Activated CD8-positive, alpha-beta memory T cell treated with anti-CD3 and anti-CD28 coated beads for 36 hours (primary cell): ENCODE data around the gene GANAB. TPM values are rescaled to one million over a fixed set of nuclear protein-coding genes. Genes with fewer than 3 reads are reported as not detected.
"Not testable (repeated sequence)": the region's sequence is repeated elsewhere in the genome, so short reads cannot be mapped to it uniquely, and the experiment has no call there.

Source experiments
- CTCF ChIA-PET: fragments of 350-600 bp; sonication (Branson Sonifier 250); formaldehyde crosslinking; loops from one replicate; lab custom pipeline; 2021; ENCODE audit warnings: antibody characterized with exemption; lab: Charles Lee
- POLR2A ChIA-PET: fragments of 350-600 bp; sonication (Branson Sonifier 250); formaldehyde crosslinking; loops from one replicate; lab custom pipeline; 2021; ENCODE audit warnings: antibody characterized with exemption; lab: Charles Lee
- total RNA-seq, 2 experiments: library from RNA; stranded (reverse); gene quantifications; one replicate each; pipeline ENCODE4 v1.2.3, GENCODE V29; 2021

The GANAB gene
- total RNA-seq, 2 experiments from 2014 or later: 214 to 215 TPM

DNA sequence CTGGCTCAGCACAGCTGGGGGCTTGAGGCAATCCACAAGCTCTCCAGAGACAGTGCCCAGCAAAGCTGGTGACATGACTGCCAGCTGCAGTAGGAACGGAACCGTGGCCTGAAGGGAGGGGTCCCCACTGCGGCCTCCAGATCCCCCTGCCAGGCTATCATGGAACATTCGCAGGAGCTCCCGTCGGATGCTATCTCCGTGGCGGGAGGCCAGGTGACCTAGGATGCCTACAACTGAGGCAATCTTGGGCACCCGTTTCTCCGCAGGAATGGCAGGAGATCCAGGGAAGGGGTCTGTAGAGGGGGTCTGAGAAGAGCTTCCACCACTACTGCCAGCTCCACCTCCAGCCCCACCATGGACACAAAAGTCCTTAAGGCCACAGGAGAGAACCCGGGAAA, 2.6 kb upstream of the GANAB start:
- ChIA-PET POLR2A (interaction anchor here (0.6 to 5.1 kb wide), 2 partner anchors 17 to 53 kb away, joined by 3 to 45 read pairs; partner anchors contain the start of genes C11orf98 and CSKMT), CTCF (interaction anchor here (1.3 to 2.1 kb wide), 3 partner anchors 37 to 57 kb away, joined by 4 to 6 read pairs (median 5); partner anchors contain the start of gene TUT1)

DNA sequence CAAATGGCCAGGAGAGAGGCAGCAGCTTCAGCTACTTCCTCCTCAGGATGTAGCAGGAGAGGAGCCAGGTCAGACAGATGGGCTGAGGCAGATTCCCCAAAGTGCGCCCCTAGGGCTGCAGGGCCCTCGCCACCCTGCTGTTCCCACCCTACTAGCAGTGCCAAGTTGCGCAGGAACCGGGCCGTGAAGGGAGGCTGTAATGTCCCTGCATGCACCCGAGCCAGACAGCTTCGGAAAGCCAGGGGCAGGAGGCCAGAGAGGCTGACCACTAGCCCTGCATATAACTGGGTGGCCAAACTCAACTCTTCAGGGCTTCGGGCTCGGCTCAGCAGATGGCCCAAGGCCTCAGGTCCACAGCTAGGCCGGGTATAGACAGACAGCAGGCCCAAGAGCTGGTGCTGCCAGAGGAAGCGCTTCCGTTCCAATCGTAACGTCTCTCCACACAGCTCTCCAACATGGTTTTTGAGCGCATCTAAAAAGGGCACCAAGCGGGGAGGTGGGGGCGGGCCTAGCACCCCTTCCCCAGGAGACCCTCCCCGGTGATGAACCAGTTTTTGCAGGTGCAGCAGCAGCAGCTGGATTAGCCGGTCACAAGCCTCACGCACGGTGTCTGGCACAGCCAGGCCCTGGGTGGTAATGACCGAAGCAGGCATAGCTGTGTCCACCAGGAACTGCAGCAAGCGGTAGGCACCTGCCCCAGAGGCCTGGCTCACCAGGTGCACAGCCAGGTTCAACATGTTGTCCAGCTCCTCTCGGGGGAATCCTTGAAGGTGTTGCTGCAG, 2.0 kb upstream of the GANAB start:
- CTCF ChIA-PET: interaction anchor here (0.9 to 2.1 kb wide), 4 partner anchors 9 to 57 kb away, joined by 3 to 6 read pairs (median 4); partner anchors contain the start of gene TUT1
- POLR2A ChIA-PET: interaction anchor here (0.6 to 5.1 kb wide), 2 partner anchors 18 to 54 kb away, joined by 3 to 45 read pairs; partner anchors contain the start of genes C11orf98 and CSKMT

DNA sequence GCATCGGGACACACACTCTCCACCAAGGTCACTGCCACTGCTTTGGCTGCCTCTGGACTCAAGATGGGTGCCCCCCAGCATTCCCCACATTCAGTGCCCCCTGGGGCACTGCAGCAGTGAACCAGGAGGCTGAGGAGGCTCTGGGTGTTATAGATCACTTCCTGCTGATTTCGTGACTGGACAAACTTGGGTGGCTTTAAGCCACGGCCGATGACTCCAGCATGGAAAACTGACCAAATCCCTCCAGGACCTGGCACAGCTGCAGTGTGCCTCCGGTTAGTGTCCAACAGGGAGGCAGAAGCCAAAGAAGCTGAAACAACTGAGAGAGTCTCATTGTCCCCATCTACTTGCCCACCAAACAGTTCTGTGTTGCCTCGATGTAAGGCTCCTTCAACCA, 1.2 kb upstream of the GANAB start:
- POLR2A ChIA-PET: interaction anchor here (5.1 kb wide), 1 partner anchor 18 kb away, joined by 45 read pairs; the partner anchor contains the start of genes C11orf98 and CSKMT
- CTCF ChIA-PET: interaction anchor here (0.9 to 2.1 kb wide), 2 partner anchors 10 to 36 kb away, joined by 3 to 6 read pairs; no protein-coding TSS in a partner anchor

DNA sequence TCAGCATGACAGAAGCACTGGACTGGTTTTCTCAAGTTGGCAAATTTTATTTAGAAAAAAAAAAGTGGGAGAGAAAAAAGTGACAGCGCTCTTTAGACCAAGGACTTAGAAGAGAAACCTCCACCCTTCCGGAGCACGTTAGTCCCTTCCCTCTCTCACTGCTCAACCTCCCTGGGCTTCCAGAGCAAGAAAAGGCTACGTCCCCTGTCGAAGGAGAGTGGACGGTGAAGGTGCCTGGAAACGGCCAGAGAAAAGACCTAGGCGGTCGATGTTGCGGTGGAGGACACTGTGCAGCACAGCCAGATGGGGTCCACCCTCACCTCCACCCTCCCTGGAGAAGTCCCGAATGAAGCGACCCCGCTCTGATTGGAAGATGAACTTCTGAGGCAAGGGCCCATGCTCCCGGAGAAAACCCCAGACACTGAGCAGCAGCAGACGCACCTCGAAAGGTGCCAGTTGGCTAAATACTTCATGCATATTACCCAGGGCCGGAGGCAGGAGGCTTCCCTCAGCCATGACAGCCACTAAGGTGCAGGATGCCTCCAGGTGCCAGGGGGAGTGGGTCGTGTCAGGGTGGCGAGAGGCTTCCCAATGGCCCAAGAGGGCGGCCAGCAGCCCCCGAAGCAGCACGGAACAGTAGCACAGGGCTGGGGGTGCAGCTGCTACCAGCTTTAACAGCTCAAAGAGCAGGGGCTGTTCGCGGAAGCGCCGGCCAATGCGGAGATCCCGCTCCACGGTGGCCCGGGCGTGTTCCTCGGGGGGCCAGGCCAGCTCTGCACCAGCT, 604 bp upstream of the GANAB start:
- CTCF ChIA-PET: interaction anchor here (3.2 kb wide), 1 partner anchor 18 kb away, joined by 9 read pairs; the partner anchor contains the start of genes C11orf98 and CSKMT
- POLR2A ChIA-PET: interaction anchor here (0.6 to 5.1 kb wide), 7 partner anchors 19 to 141 kb away, joined by 3 to 45 read pairs (median 6); partner anchors contain the start of genes B3GAT3, C11orf98, CSKMT and LBHD1

DNA sequence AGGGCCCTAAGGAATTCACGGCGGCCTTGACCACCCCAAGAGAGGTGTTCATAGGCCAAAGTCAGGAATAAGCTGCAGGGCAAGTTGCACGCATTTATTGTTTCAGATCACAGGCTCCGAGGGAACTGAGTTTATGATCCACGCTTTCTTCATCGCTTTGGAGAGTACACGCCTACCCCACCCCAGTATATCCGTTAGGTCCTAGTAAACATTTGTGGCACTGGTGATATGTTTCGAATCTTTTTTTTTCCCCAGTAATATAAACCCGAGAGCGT, 805 bp downstream of the GANAB start:
- ChIA-PET CTCF (interaction anchor here (0.8 to 3.2 kb wide), 7 partner anchors 11 to 221 kb away, joined by 3 to 9 read pairs (median 3); partner anchors contain the start of genes C11orf98, CSKMT, EML3 and TUT1), POLR2A (interaction anchor here (0.8 to 5.1 kb wide), 6 partner anchors 12 to 54 kb away, joined by 3 to 45 read pairs (median 6); partner anchors contain the start of genes C11orf98, CSKMT, LBHD1 and TUT1)

DNA sequence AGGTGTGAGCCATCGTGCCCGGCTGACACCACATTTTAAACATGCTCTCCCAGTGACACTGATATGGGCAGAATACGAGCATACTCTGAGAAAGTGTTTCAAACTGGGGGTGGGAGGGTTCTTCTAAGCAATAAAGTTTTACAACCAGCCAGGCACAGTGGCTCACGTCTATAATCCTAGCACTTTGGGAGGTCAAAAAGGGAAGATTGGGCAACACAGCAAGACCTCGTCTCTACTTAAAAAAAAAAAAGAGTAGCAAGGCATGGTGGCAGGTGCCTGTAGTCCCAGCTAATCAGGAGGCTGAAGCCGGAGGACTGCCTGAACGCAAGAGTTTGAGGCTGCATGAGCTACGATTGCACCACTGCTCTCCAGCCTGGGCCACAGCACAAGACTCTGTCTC, 2.2 kb downstream of the GANAB start:
- POLR2A ChIA-PET: interaction anchor here (0.7 to 3.3 kb wide), 3 partner anchors 21 to 27 kb away, joined by 4 to 24 read pairs (median 4); partner anchors contain the start of genes C11orf98, CSKMT, LBHD1 and UQCC3
- CTCF ChIA-PET: interaction anchor here (0.8 to 3.2 kb wide), 2 partner anchors 21 to 29 kb away, joined by 3 to 9 read pairs; partner anchors contain the start of genes C11orf98 and CSKMT

DNA sequence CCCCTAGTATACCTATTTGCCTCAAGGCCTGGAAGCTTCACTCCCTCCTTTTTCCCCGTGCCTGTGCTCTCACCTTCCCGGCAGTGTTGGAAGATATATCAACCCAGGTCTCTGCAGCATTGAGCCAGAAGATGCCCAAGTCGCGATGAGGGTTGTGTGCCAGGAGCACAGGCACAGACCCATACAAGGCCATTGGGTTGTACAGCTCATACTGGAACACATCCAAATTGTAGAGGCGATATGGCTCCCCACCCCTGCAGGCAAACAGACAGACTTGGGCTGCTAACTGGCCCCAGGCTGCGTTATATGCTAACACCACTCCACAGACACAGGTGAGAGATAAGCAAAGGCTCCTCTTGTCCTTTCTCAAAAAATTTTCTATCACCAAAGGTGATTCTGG, 13.9 kb downstream of the GANAB start:
- ChIA-PET CTCF (interaction anchor here (2.5 kb wide), 1 partner anchor 9 kb away, joined by 10 read pairs; no protein-coding TSS in a partner anchor), POLR2A (no interaction called here)

DNA sequence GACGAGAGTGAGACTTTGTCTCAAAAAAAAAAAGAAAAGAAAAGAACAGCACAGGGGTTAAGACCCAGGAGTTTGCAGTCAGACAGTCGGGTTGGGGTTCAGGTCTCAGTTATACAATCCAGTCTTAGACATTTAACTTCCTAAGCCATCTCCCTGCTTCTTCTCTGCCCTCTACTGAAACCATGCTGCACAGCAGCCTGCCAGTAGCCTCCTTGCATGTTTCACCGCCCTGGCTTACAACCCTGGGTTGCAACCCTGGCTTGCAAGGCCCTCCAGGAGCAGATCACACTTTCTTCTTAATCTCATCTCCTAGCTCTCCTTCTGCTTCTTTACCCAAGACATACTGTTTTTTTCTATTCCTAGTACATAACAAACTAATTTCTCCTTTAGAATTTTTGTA, 18.7 kb downstream of the GANAB start:
- ChIA-PET CTCF (interaction anchor here (1.0 kb wide), 1 partner anchor 17 kb away, joined by 3 read pairs; no protein-coding TSS in a partner anchor), POLR2A (no interaction called here)

DNA sequence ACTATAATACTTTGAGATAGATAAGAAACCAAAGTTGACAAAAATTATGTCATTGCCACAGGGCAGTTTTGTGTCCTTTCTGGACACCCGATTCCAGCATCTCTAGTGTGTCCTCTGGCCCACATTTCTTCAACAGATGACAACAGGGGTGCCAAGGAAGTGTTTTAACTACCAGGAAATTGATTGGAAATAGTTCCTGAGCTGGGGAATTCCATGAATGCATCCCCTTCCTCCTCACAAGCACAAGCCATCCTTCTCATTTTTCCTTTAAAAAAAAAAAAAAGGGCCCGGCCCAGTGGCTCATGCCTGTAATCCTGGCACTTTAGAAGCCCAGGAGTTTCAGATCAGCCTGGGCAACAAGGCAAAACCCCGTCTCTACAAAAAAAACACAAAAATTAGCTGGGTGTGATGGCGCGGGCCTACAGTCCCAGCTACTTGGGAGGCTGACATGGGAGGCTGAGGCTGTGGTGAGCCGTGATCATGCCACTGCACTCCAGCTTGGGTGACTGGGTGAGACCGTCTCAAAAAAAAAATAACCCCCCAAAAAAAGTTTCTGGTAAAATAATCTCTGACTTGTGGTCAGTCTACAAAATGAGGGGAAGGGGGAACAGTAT, 23.8 kb downstream of the GANAB start:
- POLR2A ChIA-PET: interaction anchor here (0.7 to 2.1 kb wide), 12 partner anchors 9 to 166 kb away, joined by 3 to 13 read pairs (median 4); partner anchors contain the start of genes C11orf98, CSKMT, EEF1G and EML3
- CTCF ChIA-PET: interaction anchor here (0.6 to 2.4 kb wide), 7 partner anchors 9 to 239 kb away, joined by 3 to 10 read pairs (median 5); partner anchors contain the start of genes ROM1 and TUT1

DNA sequence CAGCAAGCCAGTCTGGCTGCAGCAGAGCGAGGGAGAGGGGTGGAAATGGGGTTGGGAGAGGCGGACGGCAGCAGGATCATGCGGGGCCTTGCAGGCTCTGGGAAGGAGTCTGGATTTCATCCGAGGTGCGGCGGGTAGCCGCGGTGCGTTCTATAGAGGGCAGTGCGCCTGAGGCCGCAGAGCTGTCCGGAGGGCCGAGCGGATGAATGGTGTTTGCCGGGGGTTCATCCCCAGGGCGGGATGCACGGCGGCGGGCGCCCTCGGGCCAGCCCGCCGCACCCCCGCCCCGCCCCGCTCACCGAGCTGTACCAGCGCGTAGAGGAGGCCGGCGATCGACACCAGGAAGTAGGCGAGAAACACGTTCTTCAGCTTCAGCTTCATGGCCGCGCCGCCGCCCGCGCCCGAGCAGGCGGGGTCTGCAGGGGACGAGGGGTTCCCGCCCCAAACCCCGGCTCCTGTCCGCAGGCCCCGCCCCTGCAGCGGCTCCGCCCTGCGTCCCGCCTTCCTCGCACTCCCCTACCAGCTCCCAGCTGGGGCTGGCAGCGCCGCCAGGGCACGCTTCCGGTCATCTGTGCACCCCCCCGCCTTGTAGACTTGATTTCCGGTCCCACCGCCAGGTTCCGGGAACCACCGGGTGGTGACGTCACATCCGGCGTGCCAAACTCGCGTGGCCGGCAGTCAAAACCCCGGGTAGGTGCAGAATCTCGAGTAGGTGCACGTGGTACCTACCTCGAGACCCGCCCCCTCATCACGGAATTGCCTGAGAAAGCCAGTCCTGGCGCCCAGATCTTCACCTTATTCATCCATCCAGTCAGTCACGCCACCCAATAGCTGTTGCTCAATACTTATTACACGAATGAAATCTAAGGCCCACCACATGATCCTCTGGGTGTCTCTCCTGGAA, 24.6 kb downstream of the GANAB start, which contains the start of gene B3GAT3:
TSS of gene B3GAT3 (minus strand) at position 420 of the 904 bp plus-strand sequence. CDS start at position 381, 39 bp downstream.
- ChIA-PET POLR2A (interaction anchor here (0.6 to 2.1 kb wide), 19 partner anchors 9 to 167 kb away, joined by 3 to 13 read pairs (median 5); partner anchors contain the start of genes C11orf98, CSKMT, EEF1G and EML3), CTCF (interaction anchor here (0.6 to 2.4 kb wide), 9 partner anchors 8 to 72 kb away, joined by 3 to 10 read pairs (median 5); partner anchors contain the start of genes C11orf98, CSKMT, INTS5 and LBHD1)

DNA sequence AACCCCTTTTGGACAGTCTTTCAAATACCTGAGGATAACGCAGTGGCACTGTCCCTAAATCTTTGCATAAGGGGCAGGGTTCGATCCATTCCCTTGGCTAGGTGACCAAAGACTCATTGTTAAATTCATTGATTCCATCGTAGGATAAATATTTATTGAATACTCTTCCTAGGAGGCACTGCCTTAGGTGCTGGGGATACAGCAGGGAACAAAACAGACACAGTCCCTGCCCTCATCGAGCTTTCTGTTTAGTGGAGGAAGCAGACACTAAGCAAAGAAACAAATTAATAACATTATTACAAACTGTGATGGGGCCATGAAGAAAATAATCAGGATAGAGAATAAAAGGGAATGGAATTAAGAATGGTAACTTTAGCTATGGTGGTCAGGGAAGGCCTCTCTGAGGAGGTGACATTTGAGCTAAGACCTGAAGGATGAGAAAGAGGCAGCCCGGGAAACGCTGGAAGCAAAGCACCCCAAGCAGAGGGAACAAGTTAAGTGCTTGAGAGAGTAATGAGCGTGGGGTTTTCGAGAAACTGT, 25.3 kb downstream of the GANAB start:
- POLR2A ChIA-PET: interaction anchor here (0.6 to 2.1 kb wide), 13 partner anchors 8 to 263 kb away, joined by 3 to 13 read pairs (median 7); partner anchors contain the start of genes C11orf98, CSKMT, EML3 and GANAB
- CTCF ChIA-PET: interaction anchor here (1.0 to 2.4 kb wide), 6 partner anchors 8 to 51 kb away, joined by 3 to 10 read pairs (median 4); partner anchors contain the start of genes C11orf98, CSKMT, INTS5 and LBHD1

DNA sequence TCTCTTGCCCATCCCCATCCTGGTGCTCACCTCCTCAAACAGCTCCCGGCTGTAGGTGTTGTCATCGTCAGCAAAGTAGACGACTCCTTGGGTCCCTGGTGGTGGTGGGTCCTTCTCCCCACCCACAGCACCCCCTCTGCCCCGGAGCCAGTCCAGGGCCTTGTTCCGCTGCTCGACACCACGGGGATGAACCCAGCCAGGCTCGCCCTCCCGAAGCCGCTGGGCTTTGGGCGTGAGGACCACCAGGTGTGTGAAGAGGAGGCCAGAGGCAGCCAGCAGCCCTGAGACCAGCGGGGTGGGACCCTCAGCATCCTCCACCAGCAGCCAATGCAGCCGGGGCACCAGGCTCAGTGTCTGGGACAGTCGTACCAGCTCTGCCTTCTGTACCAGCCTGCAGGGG, 29.5 kb downstream of the GANAB start:
- CTCF ChIA-PET: interaction anchor here (0.9 to 1.6 kb wide), 4 partner anchors 24 to 170 kb away, joined by 3 read pairs; partner anchors contain the start of genes C11orf98, CSKMT and TMEM179B
- POLR2A ChIA-PET: not testable (repeated sequence)

DNA sequence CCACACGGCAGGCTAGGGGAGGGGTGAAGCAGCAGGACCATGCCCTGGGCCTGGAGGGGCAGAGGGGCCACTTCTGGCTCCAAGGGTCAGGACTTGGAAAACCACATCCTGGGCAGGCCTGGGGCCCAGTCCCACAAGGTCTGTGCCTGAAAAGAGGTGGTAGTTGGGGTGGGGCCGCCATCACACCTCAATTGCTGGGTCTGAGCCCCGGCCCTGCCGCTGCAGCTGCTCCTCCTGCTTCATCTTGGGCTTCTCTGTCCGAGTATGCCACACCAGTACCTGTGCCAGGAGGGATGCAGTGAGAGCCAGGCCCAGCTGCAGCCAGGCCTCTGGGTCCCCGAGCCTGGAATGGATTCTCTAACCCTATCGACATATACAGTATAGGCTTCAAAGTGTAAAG, 30.9 kb downstream of the GANAB start:
- CTCF ChIA-PET: interaction anchor here (0.6 to 1.6 kb wide), 3 partner anchors 27 to 172 kb away, joined by 3 read pairs; partner anchors contain the start of gene TMEM179B

DNA sequence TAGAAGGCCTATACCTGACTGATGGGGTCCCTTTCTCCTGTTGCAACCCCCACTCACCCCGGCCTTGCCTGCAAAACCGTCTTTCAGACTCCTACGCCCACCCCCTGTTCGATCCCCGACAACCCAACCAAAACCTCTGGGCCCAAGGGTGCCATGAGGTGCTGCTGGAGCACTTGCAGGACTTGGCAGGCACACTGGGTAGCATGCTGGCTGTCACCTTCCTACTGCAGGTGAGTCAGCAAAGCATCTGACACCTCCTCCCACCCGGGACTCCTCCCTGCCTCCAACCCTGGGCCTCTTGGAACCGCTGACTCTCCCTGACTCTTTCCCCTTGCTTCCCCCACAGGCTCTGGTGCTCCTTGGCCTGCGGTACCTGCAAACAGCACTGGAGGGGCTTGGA, 32.1 kb downstream of the GANAB start:
- ChIA-PET CTCF (no interaction called here), POLR2A (no interaction called here)

More for the DNA sequence above, 30.9 kb downstream of the GANAB start:
- POLR2A ChIA-PET: interaction anchor here (0.6 to 0.7 kb wide), 2 partner anchors 16 to 108 kb away, joined by 3 read pairs; no protein-coding TSS in a partner anchor

DNA sequence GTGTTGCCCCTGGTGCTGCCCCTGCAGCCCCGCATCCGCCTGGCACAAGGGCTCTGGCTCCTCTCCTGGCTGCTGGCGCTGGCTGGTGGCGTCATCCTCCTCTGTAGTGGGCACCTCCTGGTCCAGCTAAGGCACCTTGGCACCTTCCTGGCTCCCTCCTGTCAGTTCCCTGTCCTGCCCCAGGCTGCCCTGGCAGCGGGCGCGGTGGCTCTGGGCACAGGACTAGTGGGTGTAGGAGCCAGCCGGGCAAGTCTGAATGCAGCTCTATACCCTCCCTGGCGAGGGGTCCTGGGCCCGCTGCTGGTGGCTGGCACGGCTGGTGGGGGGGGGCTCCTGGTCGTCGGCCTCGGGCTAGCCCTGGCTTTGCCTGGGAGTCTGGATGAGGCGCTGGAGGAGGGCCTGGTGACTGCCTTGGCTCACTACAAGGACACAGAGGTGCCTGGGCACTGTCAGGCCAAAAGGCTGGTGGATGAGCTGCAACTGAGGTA, 33.1 kb downstream of the GANAB start:
- CTCF ChIA-PET: interaction anchor here (0.8 to 6.1 kb wide), 4 partner anchors 8 to 40 kb away, joined by 4 to 46 read pairs (median 4); partner anchors contain the start of genes B3GAT3, INTS5 and TUT1
- POLR2A ChIA-PET: interaction anchor here (0.6 to 4.0 kb wide), 4 partner anchors 8 to 52 kb away, joined by 3 to 12 read pairs (median 4); partner anchors contain the start of genes B3GAT3, C11orf98, CSKMT and EEF1G
